ENCODE data around the gene RNF123.

RNF123 gene

GRCh38 chr3:49756036-49756435 is 66.7 kb downstream of the RNF123 start:
- DNase-seq, result no peak

- DNase-seq, result no peak
Measured at GRCh38 chr3:49757197-49757596, 67.8 kb downstream of the RNF123 start.

DNA sequence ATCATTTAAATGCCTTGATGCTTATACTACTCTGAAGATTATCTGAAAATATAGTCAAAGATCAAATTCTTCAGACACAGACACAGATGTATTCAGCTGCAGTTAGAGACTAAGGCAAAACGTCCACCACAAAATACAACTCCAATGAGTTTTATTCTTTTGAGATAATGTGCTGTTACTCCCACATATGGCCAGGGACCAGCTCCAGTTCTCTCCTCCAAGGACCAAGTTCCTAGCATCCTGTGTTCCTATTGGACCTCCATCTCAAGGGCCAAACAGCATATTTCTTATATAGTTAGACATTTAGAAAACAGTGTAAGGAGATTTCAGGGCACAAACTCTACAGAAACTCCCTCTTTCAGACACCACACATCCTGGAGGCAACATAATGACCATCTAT is 69.9 kb downstream of the RNF123 start:
- no peak for DNase-seq

GRCh38 chr3:49761661-49762060 is 72.3 kb downstream of the RNF123 start:
- DNase-seq, result no peak

GRCh38 chr3:49763981-49764380 is 74.6 kb downstream of the RNF123 start:
- DNase-seq, result no peak

- DNase-seq, result no peak
Measured at GRCh38 chr3:49769286-49769915, 80.0 kb downstream of the RNF123 start.

DNA sequence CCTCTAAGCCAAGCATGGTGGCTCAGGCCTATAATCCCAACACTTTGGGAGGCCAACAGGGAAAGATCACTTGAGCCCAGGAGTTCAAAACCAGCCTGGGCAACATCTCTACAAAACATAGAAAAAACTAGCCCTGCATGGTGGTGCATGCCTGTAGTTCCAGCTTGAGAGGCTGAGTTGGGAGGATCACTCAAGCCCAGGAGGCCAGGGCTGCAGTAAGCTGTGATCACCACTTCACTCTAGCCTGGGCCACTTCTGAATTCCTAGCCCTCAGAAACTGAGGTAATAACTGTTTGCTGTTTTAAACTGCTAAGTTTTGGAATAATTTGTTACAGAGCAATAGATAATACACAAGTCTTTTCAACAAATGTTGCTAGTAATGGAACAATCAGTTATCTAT is 80.6 kb downstream of the RNF123 start:
- no peak for DNase-seq
